ENCODE measurements around the gene CPED1.
"Not testable (repeated sequence)": the region's sequence is repeated elsewhere in the genome, so short reads cannot be mapped to it uniquely, and the experiment has no call there.

The CPED1 gene

DNA sequence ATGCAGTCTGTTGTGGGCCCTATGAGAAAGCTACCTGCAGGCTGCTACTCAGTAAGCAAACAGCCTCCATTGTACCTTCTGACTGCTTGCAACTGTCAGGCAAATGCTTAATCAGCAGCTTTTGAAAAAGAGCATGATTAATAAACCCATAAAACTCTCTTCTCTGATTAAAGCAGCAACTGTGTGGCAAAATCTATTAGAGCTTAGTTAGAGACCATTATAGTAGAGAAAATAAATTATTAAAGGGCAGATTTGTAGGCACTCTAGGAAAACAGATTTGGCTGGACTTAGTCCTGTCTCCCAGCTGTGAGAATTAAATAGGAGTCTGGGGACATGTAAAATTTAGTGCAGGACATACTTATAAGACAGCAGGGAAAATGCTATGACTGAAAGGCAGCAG lies 207.8 kb downstream of the CPED1 start:
- no peak for DNase-seq

DNA sequence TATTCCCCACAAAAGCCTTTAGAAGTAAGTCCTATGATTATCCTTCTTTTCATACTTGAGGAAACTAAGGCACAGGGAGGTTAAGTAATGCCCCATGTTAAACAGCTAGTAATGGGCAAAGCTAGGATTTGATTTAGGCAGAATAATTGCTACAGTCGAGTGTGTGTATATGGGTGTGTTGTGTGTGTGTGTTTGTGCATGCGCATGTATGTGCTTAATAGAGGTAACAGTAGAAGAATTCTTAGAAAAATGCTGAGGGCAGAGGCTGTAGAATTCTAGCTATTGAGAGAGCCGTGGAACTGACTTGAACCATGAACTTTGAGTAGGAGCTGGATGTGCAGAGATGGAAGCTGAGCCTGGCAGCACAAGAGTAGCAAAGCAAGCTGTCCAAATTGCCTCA lies 208.9 kb downstream of the CPED1 start:
- DNase-seq: no peak

DNA sequence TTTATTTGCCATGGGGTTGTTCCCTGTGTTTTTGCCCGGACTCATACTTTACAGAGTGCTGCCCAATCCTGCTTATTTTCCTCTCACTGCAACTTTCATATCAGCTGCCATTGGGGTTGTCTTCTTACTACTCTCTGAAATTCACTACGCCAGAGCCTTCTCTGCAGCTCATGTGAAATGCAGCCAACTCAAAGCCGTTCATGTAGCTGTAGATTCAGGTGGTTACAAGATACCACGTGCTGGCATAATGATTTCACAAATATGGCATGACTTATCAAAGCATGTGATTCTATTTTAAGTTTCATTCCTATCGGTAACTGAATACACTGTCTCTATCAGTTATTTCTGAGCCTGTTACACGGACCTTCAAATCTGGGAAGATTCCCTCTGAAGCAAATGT lies 210.0 kb downstream of the CPED1 start:
- no peak for DNase-seq

DNA sequence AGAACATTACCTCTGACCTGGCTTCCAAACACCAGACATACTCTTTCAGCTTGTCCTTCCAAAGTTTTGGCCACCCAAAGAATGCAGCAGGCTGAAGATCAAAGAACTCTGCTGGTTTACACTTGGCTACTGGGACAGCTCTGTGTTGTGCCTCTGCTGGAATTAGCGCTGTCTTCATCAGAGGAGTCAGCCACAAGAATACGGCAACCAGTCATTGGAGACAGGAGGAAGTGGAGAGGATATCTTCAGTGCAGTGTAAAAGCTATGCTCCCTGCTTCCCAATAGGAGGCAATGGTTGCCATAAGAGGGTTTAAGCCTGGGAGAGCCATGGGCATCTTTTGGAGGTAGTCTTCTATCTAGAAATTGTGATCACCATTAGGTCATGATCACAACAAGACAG lies 213.6 kb downstream of the CPED1 start:
- no peak for DNase-seq

DNA sequence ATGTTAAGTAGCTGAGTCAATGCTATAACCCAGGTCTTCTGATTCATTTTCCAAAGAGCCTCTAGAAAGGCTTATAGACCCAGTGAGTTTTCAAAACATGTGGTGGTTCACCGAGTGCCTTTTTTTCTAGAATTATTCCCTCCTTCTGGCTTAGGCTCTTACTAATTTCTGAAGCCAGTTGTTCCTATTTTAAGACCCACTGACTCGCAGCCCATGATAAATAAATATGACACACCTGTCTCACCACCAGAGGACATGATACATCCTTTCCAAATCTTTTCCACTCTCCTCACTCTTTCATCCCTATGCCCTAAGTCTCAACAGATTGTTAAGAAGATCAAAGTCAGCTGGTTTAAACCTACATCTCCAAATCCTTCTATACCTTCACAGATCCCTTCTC lies 214.3 kb downstream of the CPED1 start:
- DNase-seq: no peak

DNA sequence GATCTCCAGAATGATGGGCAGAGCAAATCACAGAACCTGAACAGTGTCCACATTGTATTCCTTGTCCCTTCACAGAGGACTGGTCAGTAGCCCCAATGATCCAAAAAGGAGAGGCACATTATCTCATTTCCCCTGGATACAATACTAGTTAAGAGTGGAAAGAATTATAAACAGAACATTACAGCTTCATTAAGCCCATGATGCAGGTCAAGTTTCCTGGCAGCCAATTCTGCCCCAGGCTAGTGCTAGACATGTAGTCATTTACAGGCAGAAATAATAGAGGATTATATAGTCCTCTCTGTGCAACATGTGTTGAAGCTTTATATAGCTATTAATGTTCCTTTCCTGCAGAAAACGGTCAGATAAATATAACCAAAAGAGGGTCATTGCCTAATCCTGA lies 216.0 kb downstream of the CPED1 start:
- DNase-seq: no peak

DNA sequence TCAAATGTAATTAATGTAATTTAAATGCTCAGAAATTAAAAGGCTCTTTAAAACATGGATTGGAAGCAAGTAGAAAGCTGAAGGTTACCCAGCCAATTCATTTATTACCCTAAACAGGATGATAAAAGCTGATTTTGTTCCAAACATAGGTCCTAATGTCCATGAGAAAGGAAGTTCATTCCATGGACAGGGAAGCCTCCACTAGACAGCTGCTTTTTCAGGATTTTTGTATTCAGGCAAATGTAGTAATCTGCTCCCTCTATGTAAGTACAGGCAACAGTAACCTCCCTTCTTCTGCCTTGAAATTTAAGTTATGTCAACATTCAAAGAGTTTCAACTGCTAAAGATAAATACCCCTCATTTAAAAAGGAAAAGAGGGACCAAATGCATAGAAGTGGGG lies 217.3 kb downstream of the CPED1 start:
- DNase-seq: no peak

DNA sequence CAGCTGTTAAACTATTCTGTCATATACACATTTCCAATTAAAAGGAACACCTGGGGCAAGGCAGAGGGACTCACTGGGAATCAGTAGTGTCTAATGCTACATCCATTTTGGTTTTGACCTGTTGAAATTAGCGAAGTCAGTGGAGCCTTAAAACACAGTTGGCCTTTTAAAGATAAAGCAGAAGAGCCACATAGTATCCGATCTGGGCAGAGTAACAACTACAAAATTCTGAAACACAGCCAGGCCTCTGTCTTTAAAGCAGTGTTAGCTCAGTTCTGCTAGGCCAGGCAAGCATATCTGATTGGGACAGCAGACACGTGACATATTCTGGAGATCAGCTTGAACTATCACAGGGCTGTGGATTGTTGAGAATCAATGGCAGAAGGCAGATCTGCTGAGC lies 222.7 kb downstream of the CPED1 start:
- no peak for DNase-seq

DNA sequence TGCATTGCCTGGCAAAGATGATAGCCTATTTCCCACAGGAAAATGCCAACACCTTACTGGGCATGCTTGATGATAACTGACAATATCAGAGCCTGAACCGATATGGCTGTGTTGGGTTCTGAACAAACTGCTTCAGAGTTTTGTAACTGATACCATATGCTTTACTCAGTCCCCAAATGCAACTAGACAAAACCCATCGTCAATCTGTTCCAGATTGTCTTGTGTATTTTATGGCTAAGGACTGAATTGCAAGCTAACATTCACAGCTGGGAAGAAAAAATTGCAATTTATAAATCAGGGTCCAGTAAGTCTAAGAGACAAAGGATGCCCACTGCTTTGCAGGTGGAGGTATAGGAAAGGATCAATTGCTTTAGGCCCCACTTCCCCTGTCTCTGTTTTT lies 223.5 kb downstream of the CPED1 start:
- DNase-seq: no peak

DNA sequence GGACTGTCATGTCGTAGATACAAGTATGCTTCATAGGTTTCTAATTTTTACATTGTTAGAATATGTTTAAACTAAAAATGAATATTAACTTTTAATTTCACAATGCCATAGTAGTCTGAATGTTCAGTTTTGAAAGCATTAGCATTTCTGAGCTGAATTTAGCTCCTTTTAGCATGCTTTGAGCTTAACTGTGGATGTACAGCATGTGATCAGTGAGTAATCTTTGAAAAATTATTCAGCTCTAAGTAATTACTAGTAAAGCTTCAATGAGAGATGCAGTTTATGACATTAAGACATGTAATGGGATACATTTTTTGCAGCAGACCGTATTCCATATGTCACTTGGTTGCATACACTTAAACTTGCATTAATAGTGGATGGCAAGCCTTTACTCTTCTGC lies 226.1 kb downstream of the CPED1 start:
- no peak for DNase-seq

DNA sequence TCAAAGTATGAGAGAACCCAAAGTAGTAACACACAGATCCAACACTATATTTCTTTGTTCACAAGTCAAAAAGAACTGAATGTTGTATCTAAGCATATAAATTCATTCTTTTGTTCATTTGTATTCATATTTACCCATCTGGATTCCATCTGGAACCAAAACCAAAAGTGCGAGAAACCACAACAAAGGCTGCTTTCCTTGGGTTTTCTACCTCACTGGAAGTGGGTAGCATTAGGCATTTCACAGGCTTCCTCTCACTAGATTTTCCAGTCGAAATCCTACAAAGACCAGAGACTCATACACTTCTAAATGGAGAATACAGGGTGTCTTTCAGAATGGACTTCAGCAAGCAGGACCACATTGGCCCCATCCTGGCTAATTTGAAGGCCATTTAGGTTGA lies 230.5 kb downstream of the CPED1 start:
- no peak for DNase-seq

DNA sequence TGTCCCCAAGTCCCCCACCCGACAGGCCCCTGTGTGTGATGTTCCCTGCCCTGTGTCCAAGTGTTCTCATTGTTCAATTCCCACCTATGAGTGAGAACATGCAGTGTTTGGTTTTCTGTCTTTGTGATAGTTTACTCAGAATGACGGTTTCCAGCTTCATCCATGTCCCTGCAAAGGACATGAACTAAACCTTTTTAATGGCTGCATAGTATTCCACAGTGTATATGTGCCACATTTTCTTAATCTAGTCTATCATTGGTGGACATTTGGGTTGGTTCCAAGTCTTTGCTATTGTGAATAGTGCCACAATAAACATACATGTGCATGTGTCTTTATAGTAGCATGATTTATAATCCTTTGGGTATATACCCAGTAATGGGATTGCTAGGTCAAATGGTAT lies 232.6 kb downstream of the CPED1 start:
- not testable (repeated sequence) for DNase-seq

DNA sequence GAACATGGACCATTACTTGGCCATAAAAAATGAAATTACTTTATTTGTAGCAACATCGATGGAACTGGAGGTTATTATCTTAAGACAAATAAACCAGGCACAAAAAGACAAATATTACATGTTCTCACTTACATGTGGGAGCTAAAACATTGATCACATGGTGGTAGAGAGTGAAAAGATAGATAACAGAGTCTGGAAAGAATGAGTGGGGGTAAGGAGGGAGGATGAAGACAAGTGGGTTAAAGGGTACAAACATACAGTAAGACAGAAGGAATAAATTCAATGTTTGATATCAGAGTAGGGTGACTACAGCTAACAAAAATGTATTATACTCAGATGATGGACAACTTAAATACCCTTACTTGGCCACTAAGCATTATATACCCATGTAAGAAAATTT lies 240.3 kb downstream of the CPED1 start:
- no peak for DNase-seq

DNA sequence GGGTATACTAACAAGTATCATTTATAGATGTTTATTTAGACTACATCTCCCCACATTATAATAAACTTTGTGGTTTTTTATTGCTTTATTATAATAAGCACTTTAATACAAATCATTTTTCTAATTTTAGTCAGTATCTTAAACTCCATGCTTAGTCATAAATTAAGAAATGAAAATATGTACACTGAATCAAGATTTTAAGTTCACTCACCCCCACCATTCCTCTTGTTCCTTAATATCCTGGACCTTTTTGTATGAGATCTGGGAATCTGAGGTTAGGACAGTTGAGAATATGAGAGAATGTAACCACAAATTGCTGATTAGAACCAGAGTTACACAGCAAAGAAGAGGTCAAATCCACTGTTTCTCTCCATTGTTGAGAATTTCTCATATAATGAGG lies 246.7 kb downstream of the CPED1 start:
- DNase-seq: no peak

DNA sequence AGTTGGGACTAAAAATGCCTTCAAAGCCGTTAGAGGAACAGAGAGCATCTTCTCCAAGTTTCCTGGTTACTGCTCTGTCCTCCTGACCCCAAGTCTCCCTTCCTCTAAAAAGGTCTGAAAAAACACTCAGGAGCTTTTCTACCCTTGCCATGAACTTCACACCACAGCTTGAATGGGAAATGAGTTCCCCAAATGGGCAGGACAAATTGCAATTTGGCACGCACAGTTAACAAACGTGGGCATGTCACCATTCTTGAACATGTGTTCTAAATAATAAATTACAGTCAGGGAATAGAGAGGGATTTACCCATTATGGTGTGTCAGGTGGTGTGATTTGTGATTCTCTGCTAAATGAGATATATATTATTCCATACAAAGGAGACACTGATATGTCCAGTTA lies 249.1 kb downstream of the CPED1 start:
- no peak for DNase-seq

DNA sequence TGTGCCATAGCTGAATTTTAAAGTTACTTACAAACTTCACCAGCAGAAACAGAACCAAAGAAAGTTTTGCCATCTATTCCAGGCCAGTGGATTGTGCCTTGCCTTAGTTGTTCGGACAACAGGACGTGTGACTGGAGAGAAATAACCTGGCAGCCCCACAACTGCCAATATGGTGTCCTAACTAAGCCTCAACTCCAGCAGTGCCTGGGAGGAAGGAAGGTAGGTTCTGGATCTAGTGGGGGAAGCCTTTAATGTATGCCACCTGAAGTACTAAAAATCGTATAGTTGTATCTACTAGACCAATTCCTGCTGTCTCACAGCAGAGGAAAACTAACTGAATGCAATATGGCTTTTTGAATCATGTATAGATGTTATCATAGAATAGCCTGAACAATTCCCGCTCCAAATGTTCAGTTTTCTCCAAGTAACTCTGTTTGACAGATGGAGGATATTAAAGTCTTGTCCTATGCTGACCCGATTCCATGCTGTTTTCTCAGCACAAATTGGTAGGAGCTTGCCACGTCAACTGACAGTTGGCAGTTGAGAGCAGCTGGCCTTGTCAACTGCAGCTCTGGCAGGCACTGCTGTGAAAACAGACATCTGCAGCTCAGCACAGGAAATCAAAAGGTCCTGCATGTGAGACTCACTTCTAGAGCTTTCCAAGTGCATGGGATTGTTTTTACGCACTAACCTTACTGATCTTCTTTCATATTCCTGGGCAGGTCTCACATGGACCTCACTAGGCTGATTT lies 255.8 kb downstream of the CPED1 start:
- no peak for DNase-seq

DNA sequence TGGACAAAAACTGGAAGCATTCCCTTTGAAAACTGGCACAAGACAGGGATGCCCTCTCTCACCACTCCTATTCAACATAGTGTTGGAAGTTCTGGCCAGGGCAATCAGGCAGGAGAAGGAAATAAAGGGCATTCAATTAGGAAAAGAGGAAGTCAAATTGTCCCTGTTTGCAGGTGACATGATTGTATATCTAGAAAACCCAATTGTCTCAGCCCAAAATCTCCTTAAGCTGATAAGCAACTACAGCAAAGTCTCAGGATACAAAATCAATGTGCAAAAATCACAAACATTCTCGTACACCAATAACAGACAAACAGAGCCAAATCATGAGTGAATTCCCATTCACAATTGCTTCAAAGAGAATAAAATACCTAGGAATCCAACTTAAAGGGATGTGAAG lies 262.9 kb downstream of the CPED1 start:
- DNase-seq: not testable (repeated sequence)

DNA sequence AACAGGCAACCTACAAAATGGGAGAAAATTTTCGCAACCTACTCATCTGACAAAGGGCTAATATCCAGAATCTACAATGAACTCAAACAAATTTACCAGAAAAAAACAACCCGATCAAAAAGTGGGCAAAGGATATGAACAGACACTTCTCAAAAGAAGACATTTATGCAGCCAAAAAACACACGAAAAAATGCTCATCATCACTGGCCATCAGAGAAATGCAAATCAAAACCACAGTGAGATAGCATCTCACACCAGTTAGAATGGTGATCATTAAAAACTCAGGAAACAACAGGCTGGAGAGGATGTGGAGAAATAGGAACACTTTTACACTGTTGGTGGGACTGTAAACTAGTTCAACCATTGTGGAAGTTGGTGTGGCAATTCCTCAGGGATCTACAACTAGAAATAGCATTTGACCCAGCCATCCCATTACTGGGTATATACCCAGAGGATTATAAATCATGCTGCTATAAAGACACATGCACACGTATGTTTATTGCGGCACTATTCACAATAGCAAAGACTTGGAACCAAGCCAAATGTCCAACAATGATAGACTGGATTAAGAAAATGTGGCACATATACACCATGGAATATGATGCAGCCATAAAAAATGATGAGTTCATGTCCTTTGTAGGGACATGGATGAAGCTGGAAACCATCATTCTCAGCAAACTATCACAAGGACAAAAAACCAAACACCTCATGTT lies 264.2 kb downstream of the CPED1 start:
- not testable (repeated sequence) for DNase-seq

DNA sequence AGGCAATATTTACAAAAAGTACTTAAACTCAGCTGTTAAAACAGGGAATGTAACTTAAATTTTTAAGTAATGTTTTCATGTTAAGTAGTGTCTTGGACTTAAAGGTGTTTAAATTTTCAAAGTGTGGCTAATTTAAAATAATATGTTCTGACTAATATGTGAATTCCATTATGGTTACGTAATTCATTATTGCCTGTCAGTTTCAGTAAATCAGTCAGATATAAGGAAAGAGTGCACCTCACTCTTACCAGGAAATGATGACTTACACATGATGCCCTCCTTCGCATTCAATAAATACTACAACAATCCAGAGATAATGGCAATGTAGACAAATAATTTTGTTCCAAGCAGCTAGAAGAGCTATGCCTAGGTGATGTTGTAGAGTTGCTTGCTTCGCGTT lies 271.3 kb downstream of the CPED1 start:
- DNase-seq: no peak

DNA sequence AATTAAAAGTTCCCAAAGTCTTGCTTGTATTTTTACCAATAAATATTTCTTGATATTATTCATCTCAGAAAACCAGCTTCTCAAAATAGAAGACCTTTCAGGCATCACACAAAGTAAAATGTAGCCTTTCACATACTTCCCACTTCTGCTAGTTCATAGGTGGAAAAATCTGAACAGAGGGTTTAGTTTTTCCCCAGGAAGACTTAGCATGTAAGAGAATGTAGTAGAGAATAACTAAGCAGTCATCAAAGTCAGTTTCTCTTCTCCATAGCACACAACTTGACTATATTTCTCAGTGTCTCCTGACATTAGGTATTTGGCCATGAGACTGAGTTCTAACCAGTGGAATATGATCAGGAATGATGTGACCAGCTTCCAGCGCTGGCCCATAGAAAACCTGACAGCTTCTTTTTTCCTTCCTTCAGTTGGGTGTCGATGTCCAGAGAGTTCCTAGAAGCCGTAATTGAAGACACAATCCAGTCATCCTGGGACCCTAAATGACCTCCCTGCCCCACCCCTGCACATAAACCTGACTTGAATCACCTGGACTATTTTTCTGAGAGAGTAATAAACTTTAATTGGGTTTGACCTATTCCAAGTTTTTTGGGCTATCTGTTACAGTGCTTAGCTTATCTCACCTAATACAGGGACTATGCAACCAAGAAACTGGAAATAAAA lies 272.8 kb downstream of the CPED1 start:
- no peak for DNase-seq

DNA sequence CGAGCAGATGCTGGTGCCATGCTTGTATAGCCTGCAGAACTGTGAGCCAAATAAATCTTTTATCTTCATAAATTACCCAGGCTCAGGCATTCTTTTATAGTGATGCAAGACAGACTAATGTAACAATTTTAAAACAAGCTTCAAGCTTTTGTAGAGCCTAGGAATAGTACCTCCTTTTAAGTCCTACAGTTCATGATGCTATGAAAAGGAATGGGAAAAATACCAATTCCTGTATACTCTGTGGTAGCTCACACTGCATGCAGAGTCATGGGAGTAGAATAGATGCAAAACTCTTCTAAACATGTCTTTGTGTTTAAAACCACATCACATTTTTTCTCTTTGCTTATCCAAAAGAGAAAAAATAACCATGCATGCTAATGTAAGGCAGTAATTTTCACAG lies 273.7 kb downstream of the CPED1 start:
- no peak for DNase-seq

DNA sequence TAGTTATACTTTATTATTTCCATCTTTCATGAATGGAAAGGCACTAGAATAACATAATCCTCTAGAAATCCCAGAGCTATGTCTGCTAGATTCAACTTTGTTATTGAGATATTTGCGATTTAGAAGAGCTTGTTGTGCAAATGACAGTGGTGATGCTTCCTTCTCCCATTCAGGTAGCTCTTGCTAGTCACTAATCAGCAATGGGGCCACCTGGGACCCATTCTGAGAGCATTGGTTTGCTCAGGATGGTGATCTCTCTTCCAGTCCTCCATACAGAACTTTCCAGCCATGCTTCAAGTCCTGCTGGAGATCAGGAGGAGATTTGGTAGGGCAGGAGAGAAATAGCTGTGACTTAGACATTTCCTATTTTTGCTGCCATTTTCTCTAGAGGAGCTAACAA lies 274.5 kb downstream of the CPED1 start:
- no peak for DNase-seq

DNA sequence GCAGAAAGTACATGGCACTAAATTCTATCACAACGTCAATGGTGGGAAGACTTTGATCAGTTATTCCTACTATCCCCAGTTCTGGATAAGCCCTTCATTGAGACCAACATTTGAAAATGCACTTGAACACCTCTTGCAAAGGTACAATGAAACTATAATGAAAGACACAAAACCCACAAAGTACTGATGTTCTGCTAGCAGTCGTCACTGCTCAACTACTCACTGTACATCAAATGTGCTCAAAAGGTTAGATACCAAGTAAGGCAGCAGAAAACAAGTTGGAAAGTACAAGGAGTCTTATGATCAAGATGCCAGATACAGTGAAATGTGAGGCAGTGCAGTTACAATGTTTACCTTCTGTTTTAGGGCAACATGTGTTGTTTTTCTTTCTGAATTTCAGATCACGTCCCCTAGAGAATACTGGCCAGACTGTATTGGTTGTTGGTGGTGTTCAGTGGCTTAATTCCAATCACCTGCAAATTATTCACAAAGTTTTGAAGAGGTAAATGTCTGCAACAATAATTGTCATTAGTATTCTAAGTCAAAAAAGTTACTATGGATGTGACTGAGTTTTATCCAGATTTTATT lies 277.9 kb downstream of the CPED1 start:
- no peak for DNase-seq

DNA sequence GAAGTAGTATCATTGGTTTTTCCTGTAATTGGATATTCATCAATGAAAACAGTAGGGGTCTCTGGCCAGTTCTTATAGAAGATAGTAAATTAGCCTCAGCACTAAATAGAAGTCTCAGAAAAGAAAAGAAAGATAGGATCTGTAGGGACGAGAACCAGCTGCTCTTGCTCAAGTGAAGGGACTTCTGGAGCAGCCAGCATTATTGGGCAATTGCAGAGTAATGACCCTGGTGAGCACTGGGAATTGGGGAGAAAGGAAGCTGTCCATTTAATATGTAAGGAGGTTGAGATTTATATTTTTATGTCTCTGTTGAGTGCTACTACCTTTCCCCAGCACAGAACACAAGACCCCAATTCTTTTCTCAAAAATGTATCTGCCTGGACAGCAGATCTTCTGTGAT lies 279.1 kb downstream of the CPED1 start:
- no peak for DNase-seq

All from midbrain (tissue), 1 donor.